Esophagus squamous epithelium (tissue), 5 donors: ENCODE measurements around the gene DENND1A. TPM values are rescaled to one million over a fixed set of nuclear protein-coding genes. Genes with fewer than 3 reads are reported as not detected.

Experiments used
- DNase-seq: peaks from one replicate; lab custom pipeline; 2025; lab: John Stamatoyannopoulos, UW
- H3K27ac ChIP-seq, 4 donors: fragments of 200-600 bp; sonication (generic); one replicate each; pipeline ENCODE4 v1.5.1; 2016 to 2019; ENCODE audit warnings: mild to moderate bottlenecking in 1 of 4
- H3K27me3 ChIP-seq, 4 donors: fragments of 200-600 bp; sonication (generic); 1 replicate in 3 of 4; 2 replicates in 1 of 4; pipeline versions ENCODE4 v1.5.1 to v1.6.0; 2017 to 2021; ENCODE audit warnings: antibody characterized with exemption in 1 of 4
- H3K36me3 ChIP-seq, 3 donors: fragments of 200-600 bp; sonication (generic); one replicate each; pipeline ENCODE4 v1.5.1; 2016 to 2019
- H3K4me1 ChIP-seq, 3 donors: fragments of 200-600 bp; sonication (generic); one replicate each; pipeline ENCODE4 v1.5.1; 2017 to 2019
- H3K4me3 ChIP-seq, 4 donors: fragments of 200-600 bp; sonication (generic); 1 replicate in 3 of 4; 2 replicates in 1 of 4; pipeline ENCODE4 v1.5.1; 2016 to 2019; ENCODE audit warnings: mild to moderate bottlenecking in 2 of 4, moderate library complexity in 1 of 4
- H3K9me3 ChIP-seq, 3 donors: fragments of 200-600 bp; sonication (generic); one replicate each; pipeline ENCODE4 v1.5.1; 2016 to 2019
- CTCF ChIP-seq, 6 experiments: fragments of 450-650 bp in 4 of 6; fragments of 200-600 bp in 2 of 6; sonication (generic) in 2 of 6; IDR thresholded peaks; one replicate each; pipeline ENCODE4 v1.5.1; 2016 to 2019; ENCODE audit warnings: antibody characterized with exemption in 6 of 6, mild to moderate bottlenecking in 4 of 6, moderate library complexity in 4 of 6
- POLR2A ChIP-seq, 4 donors: fragments of 450-650 bp; IDR thresholded peaks; one replicate each; pipeline ENCODE4 v1.6.1; 2017; ENCODE audit warnings: antibody characterized with exemption in 4 of 4, mild to moderate bottlenecking in 4 of 4, moderate library complexity in 3 of 4
- WGBS, 2 donors: methylation state at CpG; one replicate each; pipeline ENCODE4 v1.1.5; 2018; 5-methylcytosine and 5-hydroxymethylcytosine counted together
- intact Hi-C: fragments of 100-400 bp; cut with DNase I; formaldehyde crosslinking; loops from one replicate; pipeline ENCODE4 v1.15.0; 2022
- total RNA-seq, 4 donors: library from RNA; depleted of rRNA; stranded (reverse); fragments of >200 nt; gene quantifications; one replicate each; pipeline ENCODE4 v1.1.0, GENCODE V29; 2016
- donor health status: DM: yes; HTN: yes; CAD: no.

The DENND1A gene
- total RNA-seq, 4 donors from 2014 or later: 5.3 to 16.0 (median 12.9) TPM

- H3K4me1 ChIP-seq: peaks cover 0 to 47% (median 13%) of the 10 kb centered on the region in 3 donors
- H3K4me3 ChIP-seq: no peak overlapping the region
- H3K36me3 ChIP-seq: no peaks in the 10 kb centered on the region
- no peak overlapping the region for H3K27ac ChIP-seq
- intact Hi-C loops: no loop called here
- WGBS, 2 donors: 76 to 78% methylated on average over 2 of the region's 2 CpGs
- no peaks in the 10 kb centered on the region for H3K9me3 ChIP-seq
- H3K27me3 ChIP-seq: no peaks in the 10 kb centered on the region
- no peak for DNase-seq
- TF ChIP-seq POLR2A (IDR thresholded peaks at IDR 0.05) (no peak), CTCF (IDR thresholded peaks at IDR 0.05) (no peak)
These were observed 245.4 kb downstream of the DENND1A start for GRCh38 chr9:123684393-123685149.

- WGBS, 2 donors: 92 to 93% methylated on average over 2 of the region's 2 CpGs
- Histone ChIP-seq H3K4me3 (no peak overlapping the region), H3K27me3 (no peaks in the 10 kb centered on the region), H3K36me3 (no peaks in the 10 kb centered on the region), H3K4me1 (peaks cover 0 to 50% (median 22%) of the 10 kb centered on the region in 3 donors), H3K9me3 (no peaks in the 10 kb centered on the region), H3K27ac (no peak overlapping the region)
- intact Hi-C loops: no loop called here
- no peak for DNase-seq
- TF ChIP-seq CTCF (IDR thresholded peaks at IDR 0.05): no peak
These were observed 247.2 kb downstream of the DENND1A start for GRCh38 chr9:123682746-123683145.

GRCh38 chr9:123680352-123680751 lies 249.6 kb downstream of the DENND1A start:
- no peak for DNase-seq
- no peaks in the 10 kb centered on the region for H3K36me3 ChIP-seq
- H3K9me3 ChIP-seq: no peaks in the 10 kb centered on the region
- no peak overlapping the region for H3K27ac ChIP-seq
- no peak overlapping the region for H3K4me3 ChIP-seq
- peaks cover 0 to 27% (median 10%) of the 10 kb centered on the region in 3 donors for H3K4me1 ChIP-seq
- 98 to 99% methylated on average over 7 to 8 of the region's 8 CpGs for WGBS, 2 donors
- H3K27me3 ChIP-seq: no peaks in the 10 kb centered on the region
- intact Hi-C loops: no loop called here
- TF ChIP-seq CTCF (IDR thresholded peaks at IDR 0.05) (no peak), POLR2A (IDR thresholded peaks at IDR 0.05) (no peak)

- no peak for TF ChIP-seq CTCF (IDR thresholded peaks at IDR 0.05)
- no peak for TF ChIP-seq POLR2A (IDR thresholded peaks at IDR 0.05)
- no peaks in the 10 kb centered on the region for H3K9me3 ChIP-seq
- no peaks in the 10 kb centered on the region for H3K36me3 ChIP-seq
- no peak overlapping the region for H3K4me3 ChIP-seq
- no peaks in the 10 kb centered on the region for H3K27me3 ChIP-seq
- H3K27ac ChIP-seq: peak overlapping the region in 2 of 4 donors; percentile 12 to 52
- 78 to 88% methylated on average over 9 to 13 of the region's 16 CpGs for WGBS, 2 donors
- no peak for DNase-seq
- H3K4me1 ChIP-seq: peaks cover 0 to 24% (median 10%) of the 10 kb centered on the region in 3 donors
- intact Hi-C loops: no loop called here
These were observed 250.5 kb downstream of the DENND1A start for GRCh38 chr9:123679330-123679987.

GRCh38 chr9:123678878-123679329 lies 251.0 kb downstream of the DENND1A start:
- Histone ChIP-seq H3K4me1 (peaks cover 0 to 24% (median 10%) of the 10 kb centered on the region in 3 donors), H3K27me3 (no peaks in the 10 kb centered on the region), H3K27ac (peak overlapping the region in 2 of 4 donors; percentile 12 to 52), H3K4me3 (no peak overlapping the region), H3K36me3 (no peaks in the 10 kb centered on the region), H3K9me3 (peaks cover 0 to 1% (median 0%) of the 10 kb centered on the region in 3 donors)
- intact Hi-C loops: no loop called here
- TF ChIP-seq POLR2A (IDR thresholded peaks at IDR 0.05): no peak
- TF ChIP-seq CTCF (IDR thresholded peaks at IDR 0.05): no peak
- no peak for DNase-seq
- 15 to 34% methylated on average over 5 of the region's 5 CpGs for WGBS, 2 donors
